Activated CD4-positive, alpha-beta T cell treated with anti-CD3 and anti-CD28 coated beads for 1 hour (primary cell): Measurements from ENCODE around the gene KCNK7.
"Not testable (repeated sequence)": the region's sequence is repeated elsewhere in the genome, so short reads cannot be mapped to it uniquely, and the experiment has no call there.

Experiments used
- DNase-seq: peaks from one replicate; pipeline ENCODE4 v3.0.0-alpha.2; 2020

Gene KCNK7, protein sequence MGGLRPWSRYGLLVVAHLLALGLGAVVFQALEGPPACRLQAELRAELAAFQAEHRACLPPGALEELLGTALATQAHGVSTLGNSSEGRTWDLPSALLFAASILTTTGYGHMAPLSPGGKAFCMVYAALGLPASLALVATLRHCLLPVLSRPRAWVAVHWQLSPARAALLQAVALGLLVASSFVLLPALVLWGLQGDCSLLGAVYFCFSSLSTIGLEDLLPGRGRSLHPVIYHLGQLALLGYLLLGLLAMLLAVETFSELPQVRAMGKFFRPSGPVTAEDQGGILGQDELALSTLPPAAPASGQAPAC

DNA sequence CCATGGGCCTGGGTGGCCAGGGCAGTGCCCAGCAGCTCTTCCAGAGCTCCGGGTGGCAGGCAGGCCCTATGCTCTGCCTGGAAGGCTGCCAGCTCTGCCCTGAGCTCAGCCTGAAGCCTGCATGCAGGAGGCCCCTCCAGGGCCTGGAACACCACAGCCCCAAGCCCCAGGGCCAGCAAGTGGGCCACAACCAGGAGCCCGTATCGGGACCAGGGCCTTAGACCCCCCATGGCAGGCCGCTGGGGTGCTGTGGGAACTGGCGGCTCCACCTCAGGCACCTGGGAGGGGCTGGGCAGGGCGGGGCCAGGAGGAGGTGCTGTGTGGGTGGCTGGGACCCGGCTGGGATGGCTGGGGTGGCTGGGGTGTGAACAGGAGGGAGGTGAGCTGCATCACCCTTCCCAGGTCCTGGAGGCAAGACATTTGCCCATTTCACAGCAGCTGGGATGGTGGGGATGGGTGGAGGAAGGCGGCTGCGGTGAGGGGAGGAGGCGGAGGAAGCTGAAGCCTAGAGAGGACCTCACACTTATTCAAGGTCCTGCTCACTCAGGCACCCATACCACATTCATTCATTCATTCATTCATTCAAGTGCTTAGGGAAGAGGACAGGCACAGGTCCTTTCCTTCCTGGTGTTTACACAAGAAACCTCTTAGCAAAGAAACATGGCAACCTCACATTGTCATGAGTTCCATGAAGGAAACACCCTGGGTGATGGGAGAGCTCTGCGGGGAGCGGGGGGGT lies at the start of gene KCNK7:
Gene KCNK7, minus strand, starts transcription at position 258 of the 739 bp plus-strand sequence. Its CDS starts 28 bp downstream, at position 230.
- DNase-seq: no peak

DNA sequence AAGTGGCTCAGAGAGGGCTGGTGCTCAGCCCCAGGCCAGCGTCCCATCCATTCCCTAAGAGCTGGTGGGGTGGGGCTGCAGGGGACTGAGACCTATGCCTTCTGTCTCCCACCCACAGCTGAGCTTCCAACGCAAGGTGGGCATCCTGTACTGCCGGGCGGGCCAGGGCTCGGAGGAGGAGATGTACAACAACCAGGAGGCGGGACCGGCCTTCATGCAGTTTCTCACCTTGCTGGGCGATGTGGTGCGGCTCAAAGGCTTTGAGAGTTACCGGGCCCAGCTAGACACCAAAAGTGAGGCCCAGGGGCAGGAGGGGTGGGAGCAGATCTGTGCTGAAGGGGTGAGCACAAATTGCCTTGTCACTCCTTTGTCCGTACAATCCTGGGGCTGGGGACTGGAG lies 49.2 kb upstream of the KCNK7 start:
- no peak for DNase-seq

DNA sequence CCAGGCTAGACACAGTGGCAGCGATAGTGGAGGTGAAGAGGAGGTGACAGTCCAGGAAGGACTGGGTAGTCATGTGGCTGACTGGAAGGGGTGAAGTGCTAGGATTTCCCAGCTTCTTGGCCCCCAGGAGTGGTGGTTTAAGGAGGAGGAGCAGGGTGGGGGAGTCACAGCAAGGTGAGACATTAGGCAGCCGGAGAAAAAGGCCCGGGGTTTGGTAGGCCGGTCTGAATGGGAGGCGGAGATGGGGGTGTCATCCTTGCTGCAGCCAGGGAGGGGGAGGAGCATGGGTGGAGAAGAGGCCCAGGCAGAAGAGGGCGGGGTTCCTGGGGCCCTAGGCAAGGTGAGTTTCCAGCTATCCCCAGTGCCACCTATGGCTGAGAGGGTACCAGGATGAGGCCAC lies 48.4 kb upstream of the KCNK7 start:
- DNase-seq: no peak

DNA sequence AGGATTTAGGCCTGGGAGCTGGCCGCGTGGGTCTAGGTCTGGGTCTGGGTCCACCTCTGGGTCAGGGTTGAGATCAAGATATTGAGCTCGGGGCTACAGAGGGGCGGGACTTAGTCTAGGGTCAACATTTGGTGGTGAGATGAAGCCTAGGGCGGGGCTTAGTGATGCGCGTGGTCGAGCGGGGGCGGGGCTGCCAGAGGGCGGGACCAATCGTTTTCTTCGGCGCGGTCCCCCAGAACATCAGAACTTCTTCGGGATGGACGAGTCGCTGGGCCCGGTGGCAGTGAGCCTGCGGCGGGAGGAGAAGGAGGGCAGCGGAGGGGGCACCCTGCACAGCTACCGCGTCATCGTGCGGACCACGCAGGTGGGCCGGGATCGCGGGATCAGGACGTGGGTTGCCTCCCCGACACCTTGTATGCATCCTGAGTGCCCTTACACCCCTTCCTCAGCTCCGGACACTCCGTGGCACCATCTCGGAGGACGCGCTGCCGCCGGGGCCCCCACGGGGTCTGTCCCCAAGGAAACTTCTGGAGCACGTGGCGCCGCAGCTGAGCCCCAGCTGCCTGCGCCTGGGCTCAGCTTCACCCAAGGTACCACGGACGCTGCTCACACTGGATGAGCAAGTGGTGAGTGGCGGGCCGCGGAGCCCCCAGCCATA lies 46.5 kb upstream of the KCNK7 start:
- DNase-seq: no peak

DNA sequence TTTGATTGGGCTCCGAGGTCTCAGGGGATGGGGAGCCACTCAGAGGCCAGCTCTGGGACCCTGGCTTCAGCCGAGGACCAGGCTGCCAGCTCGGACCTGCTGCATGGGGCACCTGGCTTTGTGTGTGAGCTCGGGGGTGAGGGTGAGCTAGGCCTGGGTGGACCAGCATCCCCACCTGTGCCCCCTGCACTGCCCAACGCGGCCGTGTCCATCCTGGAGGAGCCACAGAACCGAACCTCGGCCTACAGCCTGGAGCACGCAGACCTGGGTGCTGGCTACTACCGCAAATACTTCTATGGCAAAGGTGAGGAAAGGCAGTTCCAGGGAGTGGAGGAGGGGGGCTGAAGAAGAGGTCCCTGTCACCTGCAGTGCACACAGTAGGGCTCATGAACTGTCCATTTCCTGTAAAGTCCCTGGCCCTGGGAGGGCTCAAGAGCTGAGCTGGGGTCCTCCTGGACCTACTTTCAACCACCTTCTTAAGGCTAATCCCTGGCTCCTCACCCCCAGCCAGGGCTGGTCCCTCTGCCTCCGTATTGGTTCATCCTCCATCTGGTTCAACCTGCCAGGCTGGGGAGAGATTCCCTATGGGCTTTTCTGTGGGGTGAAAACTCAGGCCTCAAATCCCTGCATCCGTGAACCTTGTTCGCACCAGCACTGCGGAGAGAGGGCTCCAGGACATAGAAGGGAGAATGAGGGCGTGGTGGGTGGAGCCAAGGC lies 45.9 kb upstream of the KCNK7 start:
- no peak for DNase-seq

DNA sequence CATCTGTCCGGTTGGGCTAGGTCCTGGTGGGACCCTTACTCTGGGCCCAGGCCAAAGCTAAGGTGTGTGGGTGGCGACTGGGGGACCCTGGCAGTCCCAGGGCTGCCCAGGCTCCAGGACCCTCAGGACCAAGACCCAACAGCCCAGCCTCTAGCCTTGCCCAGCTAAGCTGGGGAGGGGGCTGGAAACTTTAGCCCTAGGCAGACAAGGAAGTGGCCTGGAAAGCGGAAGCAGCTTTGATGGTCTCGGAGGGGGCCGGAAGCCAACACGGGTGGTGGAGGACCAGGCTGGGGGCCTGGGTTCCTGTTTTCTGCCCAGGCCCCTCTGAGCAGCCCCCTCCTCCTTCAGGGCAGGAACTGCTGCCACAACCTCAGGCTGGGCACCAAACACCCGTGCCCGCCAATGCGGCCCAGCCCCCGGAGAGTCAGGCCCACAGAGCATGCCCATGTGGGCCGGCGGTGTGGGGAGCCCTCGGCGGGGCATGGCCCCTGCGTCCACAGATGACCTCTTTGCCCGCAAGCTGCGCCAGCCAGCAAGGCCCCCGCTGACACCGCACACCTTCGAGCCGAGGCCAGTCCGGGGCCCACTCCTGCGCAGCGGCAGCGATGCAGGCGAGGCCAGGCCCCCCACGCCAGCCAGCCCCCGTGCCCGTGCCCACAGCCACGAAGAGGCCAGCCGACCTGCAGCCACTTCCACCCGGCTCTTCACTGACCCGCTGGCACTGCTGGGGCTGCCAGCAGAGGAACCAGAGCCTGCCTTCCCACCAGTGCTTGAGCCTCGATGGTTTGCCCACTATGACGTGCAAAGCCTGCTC lies 45.1 kb upstream of the KCNK7 start:
- DNase-seq: no peak

DNA sequence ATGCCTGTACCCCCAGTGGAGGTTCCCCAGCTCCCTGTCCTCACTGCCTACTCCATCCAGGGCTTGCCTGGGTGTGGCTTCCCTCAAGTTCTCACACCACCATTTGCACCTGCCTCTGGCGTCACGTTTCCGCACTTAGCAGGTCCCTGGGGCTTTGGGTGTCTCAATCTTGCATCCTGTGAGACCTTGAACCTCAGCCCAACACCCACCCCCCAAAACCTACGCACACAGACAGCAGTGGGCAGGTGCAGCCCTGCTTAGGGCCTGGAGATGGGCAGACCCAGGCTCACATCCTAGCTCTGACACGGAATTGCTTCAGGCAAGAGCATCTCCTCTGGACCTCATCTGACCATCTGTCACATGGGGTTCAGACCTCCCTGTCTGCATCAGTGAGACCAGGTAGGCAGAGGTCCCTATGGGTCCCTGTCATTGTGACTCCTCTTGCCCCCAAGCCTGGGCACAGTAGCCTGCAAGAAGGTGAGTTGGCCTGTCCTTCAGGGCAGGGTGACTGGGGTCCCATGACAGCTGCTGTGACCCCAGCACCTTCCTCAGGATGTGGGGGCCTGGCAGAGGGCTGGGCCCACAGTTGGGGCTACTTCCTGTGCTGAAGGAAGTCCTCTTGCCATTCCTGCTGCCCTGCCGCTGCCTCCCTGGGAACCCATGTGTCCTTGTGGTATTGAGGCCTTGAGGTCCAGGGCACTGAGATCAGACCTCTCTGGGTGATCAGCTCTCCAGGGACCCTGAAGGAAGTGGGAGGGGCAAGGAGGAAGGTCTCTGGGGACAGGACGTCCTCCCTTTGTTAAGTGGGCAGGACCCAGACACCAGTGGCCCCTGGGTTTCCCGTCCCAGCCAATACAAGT lies 44.3 kb upstream of the KCNK7 start:
- DNase-seq: peak; percentile 48

DNA sequence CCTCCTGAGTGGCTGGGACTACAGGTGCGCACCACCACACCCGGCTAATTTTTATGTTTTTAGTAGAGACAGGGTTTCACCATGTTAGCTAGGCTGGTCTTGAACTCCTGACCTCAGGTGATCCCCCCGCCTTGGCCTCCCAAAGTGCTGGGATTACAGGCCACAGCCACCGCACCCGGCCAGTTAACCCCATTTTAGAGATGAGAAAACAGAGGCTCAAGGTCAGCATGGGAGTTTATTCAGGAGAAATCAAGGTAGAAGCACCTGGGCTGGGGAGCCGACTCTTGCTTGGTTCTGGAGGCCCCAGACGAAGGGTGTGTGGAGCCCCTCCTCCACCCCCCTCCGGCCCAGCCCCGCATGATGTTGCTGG lies 43.6 kb upstream of the KCNK7 start:
- DNase-seq: not testable (repeated sequence)

DNA sequence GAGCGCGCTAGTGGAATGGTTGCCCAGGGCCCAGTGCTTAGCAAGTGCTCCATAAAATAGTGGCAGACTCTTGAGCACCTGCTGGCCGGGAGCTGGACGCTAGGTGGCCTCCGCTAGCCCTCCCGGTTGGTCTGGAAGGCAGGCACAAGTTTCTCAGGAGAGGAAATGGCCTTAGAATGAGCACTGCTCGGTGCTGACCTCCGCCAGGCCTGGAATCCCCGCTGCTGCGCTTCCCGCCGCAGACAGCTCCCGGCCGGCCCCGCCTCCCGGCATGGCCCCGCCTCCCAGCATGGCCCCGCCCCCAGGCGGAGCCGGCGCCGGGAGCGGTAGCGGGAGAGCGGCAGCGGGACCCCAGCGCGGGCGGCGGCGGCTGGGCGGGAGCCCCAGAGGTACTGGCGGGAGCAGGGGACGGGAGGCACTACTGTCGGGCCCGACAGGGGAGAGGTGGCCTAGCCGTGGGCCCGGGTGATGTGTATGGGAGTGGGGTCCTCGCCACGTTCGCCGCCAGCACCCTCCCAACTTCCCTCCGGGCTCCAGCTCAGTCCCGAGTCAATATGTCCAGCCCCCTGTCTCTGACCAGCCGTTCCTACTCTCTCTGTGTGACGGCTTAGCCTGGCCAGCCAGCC lies 42.3 kb upstream of the KCNK7 start, which contains the start of gene SIPA1:
Gene SIPA1, plus strand, starts transcription at position 308 of the 626 bp plus-strand sequence. CDS start 2,821 bp downstream, outside the sequence.
- DNase-seq: peak; percentile 61

DNA sequence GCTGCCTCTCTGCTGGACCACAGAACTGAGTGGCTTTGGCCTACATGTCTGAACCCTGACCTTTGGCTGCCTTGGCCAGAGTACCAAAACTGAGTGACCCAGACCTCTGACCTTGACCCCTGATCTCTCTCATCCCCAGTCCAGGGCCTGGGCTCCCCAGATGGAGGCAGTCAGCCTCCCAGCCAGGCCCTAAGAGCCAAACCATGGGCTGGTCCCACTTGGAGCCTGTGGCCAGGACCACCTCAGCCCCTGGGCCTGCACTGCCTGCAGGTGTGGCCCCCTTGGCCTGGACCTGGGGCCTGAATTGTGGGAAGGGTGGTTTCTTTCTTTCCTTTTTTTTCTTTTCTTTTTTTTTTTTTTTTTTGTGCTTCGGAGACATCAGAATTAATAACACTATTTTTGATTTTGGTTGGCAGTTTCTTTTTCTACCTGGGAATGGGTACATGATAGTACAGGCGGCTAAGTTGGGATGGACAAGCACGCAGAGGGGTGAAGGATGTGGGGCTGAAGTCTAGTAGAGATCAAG lies 41.5 kb upstream of the KCNK7 start:
- DNase-seq: no peak

DNA sequence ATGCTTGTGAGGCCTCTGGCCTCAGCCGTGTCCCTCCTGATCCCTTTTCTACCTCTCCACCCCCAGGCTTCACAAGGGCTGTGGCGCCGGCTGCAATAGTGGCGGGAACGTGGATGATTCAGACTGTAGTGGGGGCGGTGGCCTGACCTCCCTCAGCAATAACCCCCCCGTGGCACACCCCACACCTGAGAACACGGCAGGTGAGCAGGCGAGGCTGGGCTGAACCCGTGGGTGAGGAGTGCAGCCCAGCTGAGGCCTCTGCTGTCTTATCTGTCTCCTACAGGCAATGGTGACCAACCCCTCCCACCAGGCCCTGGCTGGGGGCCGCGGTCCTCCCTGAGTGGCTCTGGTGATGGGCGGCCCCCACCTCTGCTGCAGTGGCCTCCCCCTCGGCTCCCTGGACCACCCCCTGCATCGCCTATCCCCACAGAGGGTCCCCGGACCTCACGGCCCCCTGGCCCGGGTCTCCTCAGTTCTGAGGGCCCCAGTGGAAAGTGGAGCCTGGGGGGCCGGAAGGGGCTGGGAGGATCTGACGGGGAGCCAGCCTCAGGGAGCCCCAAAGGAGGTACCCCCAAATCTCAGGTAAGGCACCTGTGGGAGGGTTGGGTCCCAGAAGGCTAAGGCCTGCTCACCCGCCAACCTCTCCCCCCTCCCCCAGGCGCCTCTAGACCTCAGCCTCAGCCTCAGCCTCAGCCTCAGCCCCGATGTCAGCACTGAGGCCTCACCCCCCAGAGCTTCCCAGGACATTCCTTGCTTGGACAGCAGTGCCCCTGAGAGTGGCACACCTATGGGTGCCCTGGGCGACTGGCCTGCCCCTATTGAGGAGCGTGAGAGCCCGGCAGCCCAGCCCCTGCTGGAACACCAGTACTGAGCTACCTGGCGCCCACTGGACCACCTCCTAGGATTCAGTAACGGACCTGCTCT lies 40.8 kb upstream of the KCNK7 start:
- DNase-seq: no peak

DNA sequence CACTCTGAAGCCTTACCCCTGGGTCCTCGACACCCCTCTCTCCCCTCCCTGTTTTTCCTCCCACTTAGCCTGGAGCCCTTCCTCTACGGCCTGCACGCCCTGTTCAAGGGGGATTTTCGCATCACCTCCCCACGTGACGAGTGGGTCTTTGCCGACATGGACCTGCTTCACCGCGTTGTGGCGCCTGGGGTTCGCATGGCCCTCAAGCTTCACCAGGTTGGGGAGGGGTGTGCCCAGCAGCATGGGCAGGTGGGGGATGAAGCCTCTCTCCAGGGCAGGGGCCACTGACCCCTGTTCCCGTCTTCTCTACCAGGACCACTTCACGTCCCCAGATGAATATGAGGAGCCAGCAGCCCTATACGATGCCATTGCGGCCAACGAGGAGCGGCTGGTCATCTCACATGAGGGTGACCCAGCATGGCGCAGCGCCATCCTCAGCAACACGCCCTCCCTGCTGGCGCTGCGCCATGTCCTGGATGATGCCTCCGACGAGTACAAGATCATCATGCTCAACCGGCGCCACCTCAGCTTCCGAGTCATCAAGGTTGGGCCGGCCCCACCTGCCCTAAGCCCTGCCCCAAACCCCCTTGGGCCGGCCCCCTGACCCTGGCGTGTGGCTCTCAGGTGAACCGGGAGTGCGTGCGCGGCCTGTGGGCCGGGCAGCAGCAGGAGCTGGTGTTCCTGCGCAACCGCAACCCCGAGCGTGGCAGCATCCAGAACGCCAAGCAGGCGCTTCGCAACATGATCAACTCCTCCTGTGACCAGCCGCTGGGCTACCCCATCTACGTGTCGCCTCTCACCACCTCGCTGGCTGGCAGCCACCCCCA lies 39.5 kb upstream of the KCNK7 start:
- no peak for DNase-seq

DNA sequence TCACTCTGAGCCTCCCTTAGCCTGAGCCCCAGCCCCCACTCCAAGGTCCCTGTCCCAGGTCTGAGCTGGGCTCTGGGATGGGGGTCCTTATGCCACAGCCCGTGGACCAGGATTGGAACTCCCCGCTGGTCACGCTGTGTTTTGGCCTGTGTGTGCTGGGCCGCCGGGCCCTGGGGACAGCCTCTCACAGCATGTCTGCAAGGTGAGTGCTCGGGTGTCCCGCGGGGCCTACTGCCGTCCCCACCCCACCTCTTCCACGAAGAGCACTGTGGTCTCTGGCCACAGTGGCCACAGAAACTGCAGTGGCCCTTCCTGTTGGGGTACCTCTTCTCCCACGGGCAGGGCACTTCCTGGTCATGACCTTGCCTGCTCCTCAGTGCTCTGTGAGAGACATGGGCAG lies 38.8 kb upstream of the KCNK7 start:
- no peak for DNase-seq

DNA sequence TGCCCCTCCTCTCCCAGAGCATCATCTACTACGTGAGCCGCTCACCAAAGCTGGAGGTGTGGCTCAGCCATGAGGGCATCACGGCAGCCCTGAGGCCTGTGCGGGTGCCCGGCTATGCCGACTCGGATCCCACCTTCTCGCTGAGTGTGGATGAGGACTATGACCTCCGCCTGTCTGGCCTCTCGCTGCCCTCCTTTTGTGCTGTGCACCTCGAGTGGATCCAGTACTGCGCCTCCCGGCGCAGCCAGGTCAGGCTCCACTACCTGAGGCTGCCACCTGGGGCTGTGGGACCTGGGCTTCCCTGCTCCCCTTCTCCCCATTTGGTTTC lies 38.5 kb upstream of the KCNK7 start:
- no peak for DNase-seq

DNA sequence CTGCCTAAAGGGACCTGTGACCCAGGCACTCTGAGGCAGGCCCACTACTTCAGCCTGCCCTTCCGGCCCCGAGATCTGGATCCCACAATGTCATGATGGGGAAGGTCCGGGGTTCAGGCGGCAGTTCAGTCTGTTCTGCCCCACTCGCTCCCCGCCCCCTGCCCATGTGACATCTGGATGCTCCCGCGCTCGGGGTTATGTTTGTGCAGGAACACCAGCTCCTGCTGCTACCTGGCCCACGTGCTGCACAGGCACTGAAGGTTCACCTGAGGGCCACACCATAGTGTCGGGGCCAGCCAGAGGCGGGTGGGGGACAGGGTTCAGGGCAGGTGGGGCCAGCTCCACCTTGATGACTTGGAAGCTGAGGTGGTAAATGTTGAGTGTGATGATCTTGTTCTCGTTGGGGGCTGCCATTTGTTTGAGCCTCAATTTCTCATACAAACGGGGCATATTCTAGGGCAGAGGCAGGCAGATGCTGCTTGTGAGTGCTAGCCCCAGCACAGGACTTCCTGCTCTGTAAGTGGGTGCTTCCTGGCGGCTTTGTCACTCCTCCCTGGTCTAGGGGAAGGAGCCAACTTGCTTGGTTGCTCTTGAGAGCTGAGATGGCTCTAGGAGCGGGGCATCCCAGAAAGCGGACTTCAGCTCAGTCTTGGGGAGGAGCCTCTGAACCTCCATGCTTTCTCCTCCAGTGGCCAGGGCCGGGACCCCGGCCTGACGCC lies 37.9 kb upstream of the KCNK7 start:
- no peak for DNase-seq

DNA sequence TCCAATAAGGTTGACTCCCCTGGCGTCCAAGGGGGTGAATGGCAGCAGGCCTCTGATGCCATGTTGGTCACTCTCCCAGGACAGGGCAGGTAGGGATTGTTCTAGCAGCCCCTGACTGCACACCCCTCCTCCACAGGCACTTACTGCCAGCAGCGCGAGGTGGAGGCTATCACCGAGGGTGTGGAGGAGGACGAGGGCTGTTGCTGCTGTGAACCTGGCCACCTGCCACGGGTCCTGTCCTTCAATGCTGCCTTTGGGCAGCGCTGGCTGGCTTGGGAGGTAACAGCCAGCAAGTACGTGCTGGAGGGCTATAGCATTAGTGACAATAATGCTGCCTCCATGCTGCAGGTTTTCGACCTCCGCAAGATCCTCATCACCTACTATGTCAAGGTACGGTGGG lies 34.6 kb upstream of the KCNK7 start:
- no peak for DNase-seq

DNA sequence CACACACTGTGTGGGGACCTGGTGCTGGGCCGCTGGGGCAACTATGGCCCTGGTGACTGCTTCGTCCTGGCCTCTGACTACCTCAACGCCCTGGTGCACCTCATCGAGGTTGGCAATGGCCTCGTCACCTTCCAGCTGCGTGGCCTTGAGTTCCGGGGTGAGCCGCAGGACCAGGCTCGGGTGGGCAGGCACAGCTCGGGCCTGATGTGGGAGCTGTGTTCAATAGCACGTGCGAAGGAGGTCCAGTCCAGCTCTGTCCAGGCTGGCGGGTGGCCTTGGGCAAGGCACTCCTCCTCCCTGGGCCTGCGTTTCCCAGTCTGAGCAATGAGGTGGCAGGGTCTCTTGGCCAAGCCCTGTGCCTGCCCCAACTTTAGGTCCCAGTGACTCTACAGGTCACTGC lies 34.0 kb upstream of the KCNK7 start:
- no peak for DNase-seq

DNA sequence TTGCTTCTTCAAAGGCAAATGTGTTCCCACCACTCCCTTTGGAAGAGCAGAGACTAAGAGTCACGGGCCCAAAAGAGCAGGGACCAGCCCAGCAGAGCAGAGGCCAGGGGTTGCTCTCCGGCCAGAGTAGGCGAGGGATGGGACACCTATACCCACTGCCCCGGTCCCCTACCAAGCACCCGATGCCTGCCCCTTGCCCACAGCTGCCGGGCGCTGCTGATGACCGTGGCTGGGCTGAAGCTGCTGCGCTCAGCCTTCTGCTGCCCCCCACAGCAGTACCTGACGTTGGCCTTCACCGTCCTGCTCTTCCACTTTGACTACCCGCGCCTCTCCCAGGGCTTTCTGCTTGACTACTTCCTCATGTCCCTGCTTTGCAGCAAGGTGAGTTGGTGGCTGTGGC lies 31.6 kb upstream of the KCNK7 start:
- DNase-seq: no peak
